HG02973 (cell line): ENCODE data around the gene PCDHGB1.
"Not testable (repeated sequence)": the region's sequence is repeated elsewhere in the genome, so short reads cannot be mapped to it uniquely, and the experiment has no call there.

Experiments used
- ATAC-seq: cut with Tn5 transposase; IDR thresholded peaks from one replicate; pipeline ENCODE4 v1.9.1; 2021; ENCODE audit warnings: moderate library complexity; ENCODE audit not compliant: unreplicated experiment

PCDHGB1 gene

GRCh38 chr5:141345327-141345726 is 4.6 kb upstream of the PCDHGB1 start:
- ATAC-seq = no peak

GRCh38 chr5:141346017-141346416 is 3.9 kb upstream of the PCDHGB1 start:
- ATAC-seq = not testable (repeated sequence)

- no peak for ATAC-seq
These were observed 1.7 kb downstream of the PCDHGB1 start for GRCh38 chr5:141351591-141351990.

- no peak for ATAC-seq
These were observed 5.1 kb downstream of the PCDHGB1 start, which contains the start of gene PCDHGA4 for GRCh38 chr5:141354900-141355469. TSS of gene PCDHGA4 (plus strand) at chr5:141355021. CDS start at chr5:141355108, 87 bp downstream.

GRCh38 chr5:141355641-141356040 is 5.7 kb downstream of the PCDHGB1 start:
- no peak for ATAC-seq

- no peak for ATAC-seq
These were observed 6.2 kb downstream of the PCDHGB1 start for GRCh38 chr5:141356133-141356532.

- no peak for ATAC-seq
These were observed 7.1 kb downstream of the PCDHGB1 start for GRCh38 chr5:141356950-141357349.

GRCh38 chr5:141359790-141360426 is 10.0 kb downstream of the PCDHGB1 start, which contains the start of gene PCDHGB2:
TSS of gene PCDHGB2 (plus strand) at chr5:141359994. CDS start at chr5:141360136, 142 bp downstream.
- ATAC-seq = no peak

- no peak for ATAC-seq
These were observed 10.8 kb downstream of the PCDHGB1 start for GRCh38 chr5:141360685-141361084.

- ATAC-seq = no peak
These were observed 12.8 kb downstream of the PCDHGB1 start for GRCh38 chr5:141362719-141363118.

- ATAC-seq = no peak
These were observed 14.2 kb downstream of the PCDHGB1 start, which contains the start of gene PCDHGA5 for GRCh38 chr5:141363952-141364660. TSS of gene PCDHGA5 (plus strand) at chr5:141364162. CDS start at chr5:141364331, 169 bp downstream.

GRCh38 chr5:141366016-141366896 is 16.4 kb downstream of the PCDHGB1 start:
- no peak for ATAC-seq

GRCh38 chr5:141369994-141370848 is 20.3 kb downstream of the PCDHGB1 start, which contains the start of gene PCDHGB3:
TSS of gene PCDHGB3 (plus strand) at chr5:141370242. CDS start at chr5:141370395, 153 bp downstream.
- peak; percentile 98 for ATAC-seq

GRCh38 chr5:141371572-141372475 is 21.9 kb downstream of the PCDHGB1 start:
- no peak for ATAC-seq

GRCh38 chr5:141373673-141374317 is 23.9 kb downstream of the PCDHGB1 start, which contains the start of gene PCDHGA6:
TSS of gene PCDHGA6 (plus strand) at chr5:141373891. CDS start at chr5:141374084, 193 bp downstream.
- ATAC-seq = no peak

- ATAC-seq = no peak
These were observed 24.7 kb downstream of the PCDHGB1 start for GRCh38 chr5:141374627-141375026.

- ATAC-seq = not testable (repeated sequence)
These were observed 25.7 kb downstream of the PCDHGB1 start for GRCh38 chr5:141375444-141376155.
